Activated CD4-positive, alpha-beta T cell treated with anti-CD3 and anti-CD28 coated beads for 48 hours (primary cell): ENCODE data around the gene ARHGAP27.

Experiments
- DNase-seq: peaks from one replicate; pipeline ENCODE4 v3.0.0-alpha.2; 2020

Gene ARHGAP27

GRCh38 chr17:45430738-45431530 lies 1.7 kb downstream of the ARHGAP27 start:
- DNase-seq: peak; percentile 56

GRCh38 chr17:45430006-45430737 lies 2.5 kb downstream of the ARHGAP27 start:
- DNase-seq: no peak

DNA sequence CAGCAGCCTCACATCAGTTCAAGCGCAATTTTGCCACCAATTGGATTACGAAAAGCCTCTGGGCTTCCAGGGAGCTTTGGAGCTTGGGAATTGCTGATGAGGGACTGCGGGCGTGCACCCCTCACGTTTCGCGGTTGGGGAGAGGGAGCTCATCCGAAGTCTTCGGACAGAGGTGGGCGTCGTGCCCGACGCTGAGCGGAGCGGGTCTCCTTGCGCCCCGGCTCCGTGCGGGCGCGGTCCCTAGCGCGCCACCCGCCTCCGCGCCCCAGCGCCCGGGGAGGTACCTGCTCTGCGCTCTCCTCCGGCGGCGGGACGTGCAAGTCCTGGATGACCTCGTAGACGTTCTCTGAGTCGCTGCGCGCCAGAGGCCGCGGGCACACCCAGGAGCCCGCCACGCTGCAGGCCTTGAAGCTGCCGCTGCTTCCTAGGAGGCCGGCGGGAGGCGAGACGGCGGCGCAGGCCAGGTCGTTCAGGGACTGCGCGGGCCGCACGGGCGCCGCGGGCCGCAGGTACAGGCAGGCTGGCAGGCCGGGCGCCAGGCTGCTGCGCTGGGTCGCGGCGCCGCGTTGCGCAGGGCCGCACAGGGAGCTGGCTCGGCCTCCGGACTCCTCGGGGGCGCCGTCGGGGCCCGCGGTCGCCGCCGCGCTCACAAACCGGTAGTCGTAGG lies 3.2 kb downstream of the ARHGAP27 start:
- DNase-seq: no peak

DNA sequence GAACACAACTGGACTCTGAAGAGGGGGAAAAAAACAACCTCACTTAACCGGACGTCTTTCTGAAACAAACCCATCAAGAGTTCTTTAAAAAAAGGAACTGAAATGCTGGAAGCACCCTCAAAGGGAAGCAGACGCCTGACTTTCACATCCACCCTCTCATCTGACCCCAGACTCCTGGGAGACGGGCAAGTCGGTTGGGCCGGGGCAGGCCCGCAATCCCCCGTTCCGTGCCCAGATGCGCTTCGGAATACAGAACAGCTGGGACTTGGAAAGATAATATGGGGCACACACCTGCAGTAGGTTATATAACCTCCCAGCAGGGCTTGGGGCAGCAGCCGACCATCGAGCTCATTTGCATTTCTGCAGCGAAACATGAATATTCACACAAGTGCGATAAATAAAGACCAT lies 3.7 kb downstream of the ARHGAP27 start:
- DNase-seq: no peak

DNA sequence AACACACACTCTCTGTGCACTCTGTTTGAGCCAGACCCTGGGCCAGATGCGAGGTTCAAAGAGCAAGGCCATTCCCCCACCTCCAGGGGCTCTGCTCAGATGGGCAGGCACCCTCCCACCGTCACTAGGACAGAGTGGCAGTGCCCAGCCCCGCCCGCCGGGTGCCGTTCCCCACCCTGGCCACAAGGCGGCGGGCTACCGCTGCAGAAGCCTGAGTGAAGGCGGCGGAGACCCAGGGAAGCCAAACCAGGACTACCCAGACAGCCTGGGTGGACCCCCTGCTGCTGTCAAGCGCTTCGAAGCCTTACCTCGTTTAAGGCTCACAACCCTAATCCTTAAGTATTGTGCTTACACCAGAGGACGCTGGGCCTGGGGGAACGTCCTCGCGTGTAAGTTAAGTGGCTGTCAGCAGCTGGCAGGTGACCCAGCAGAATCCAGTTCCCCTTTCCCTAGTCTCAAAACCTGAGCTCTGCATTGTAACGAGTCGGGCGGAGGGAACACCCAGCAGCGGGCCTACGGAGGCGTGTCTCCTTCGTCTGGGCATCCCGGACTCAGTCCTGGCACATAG lies 4.5 kb downstream of the ARHGAP27 start:
- peak; percentile 84 for DNase-seq

DNA sequence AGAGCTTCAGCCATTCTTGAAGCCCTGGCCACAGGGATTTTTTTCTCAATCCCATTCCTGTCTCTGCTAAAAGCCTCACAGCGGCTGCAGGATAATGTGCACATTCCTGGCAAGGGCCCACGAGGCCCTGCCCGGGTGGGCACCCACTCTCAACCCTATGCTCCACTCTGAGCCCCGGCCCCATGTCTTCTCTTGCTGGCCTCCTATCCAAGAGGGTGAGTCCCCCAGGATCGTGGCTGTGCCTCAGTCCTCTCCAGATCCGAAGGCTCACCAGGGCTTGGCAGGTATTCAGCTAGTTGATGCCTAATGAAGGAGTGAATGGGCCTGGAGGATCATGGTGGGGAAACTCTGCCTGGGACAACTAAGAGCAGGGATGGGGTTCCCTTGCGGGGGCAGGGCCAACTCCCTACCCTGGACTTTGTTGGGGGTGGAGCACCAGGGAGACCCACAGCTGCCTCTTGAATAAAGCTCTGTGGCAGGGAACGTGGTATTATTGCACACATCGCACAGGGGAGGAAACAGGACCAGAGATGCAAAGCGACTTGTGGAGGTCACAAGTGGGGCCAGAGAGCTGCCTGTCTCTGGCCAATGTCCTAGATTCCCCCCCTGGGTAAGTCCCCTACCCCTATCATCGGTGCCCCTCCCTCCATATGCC lies 5.4 kb downstream of the ARHGAP27 start:
- DNase-seq: no peak

DNA sequence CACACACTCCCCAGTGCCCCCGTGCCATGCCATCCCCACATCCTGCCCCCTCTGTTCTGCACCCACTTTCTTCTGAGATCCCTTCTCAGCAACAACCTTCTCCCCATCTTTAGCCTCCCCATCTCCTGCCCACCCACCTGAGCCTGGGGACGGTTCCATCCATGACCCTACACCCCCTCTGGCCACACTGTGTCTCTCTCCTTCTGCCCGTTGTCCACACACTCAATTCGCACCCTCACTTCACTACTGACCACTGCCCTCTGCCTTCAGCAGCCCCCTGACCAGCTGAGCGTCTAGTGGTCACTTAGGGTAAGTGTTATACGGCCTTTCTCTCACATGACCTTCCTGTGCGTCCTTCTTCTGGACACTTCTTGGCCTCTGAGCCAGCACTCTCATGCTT lies 6.1 kb downstream of the ARHGAP27 start:
- DNase-seq: no peak

DNA sequence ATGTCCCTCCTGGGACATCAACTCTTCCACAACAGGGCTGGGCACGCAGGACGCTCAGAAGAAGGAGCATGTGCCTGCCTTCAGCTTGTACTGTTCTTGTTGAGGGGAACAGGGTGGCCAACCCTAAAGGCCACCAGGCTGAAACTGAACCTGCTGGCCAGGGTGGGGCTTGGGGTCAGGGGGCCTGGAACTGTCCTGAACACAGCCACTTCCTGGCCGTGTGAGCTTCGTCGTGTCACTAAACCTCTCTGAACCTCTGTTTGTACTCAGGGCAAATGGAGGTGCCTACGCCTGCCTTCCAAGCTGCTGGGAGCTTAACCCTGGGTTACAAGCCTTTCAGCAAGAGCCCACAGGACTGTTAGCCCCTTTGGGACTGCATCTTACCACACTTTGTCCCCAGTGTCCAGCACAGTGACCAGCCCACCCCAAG lies 6.7 kb downstream of the ARHGAP27 start:
- DNase-seq: no peak

DNA sequence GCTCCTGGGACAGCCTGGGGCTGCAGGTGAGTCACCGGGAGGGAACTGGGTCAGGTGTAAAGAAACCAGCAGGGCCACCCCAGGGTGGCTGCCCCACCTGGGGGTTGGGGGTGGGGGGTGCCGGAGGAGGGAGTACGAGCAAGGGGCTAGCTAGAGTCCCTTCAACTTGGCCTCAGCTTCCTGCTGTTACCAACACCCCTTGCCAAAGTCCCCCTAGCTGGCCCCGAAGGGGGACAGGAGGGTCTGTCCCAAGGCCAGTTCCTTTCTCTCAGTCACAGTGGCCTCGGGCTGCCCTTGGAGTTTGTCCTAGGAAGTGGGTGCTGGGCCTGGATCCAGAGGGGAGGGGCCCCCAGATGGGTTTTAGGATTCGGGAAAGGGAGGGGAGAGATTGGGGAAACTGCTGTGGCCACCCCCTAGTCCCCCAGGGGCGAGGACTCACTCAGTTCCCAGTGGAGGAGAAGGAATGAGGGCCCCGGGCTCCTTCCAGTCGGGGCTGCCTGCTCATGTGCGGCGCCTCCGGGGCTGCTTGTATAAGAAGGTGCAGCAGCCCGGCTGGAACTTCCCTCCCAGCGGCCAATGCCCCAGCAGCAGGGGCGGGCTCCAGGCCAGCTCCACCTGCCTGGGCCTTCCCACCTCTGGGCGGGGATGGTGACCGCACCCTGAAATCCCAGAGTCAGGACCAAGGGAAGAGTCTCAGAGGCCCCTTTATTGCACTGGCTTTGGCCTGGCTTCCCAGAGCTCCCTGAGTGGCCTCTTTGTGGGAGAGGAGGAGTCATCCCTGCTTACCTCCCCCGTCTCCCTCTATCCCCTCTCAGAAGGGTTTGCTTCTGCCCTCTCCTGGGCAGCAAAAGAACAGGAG lies 7.3 kb downstream of the ARHGAP27 start:
- DNase-seq: no peak

GRCh38 chr17:45424769-45425124 lies 7.9 kb downstream of the ARHGAP27 start:
- DNase-seq: no peak

GRCh38 chr17:45423975-45424335 lies 8.7 kb downstream of the ARHGAP27 start:
- no peak for DNase-seq

GRCh38 chr17:45423304-45423974 lies 9.2 kb downstream of the ARHGAP27 start:
- DNase-seq: no peak

- no peak for DNase-seq
These were observed 17.4 kb downstream of the ARHGAP27 start for GRCh38 chr17:45414990-45415881.

GRCh38 chr17:45413498-45413923 lies 19.2 kb downstream of the ARHGAP27 start:
- no peak for DNase-seq

DNA sequence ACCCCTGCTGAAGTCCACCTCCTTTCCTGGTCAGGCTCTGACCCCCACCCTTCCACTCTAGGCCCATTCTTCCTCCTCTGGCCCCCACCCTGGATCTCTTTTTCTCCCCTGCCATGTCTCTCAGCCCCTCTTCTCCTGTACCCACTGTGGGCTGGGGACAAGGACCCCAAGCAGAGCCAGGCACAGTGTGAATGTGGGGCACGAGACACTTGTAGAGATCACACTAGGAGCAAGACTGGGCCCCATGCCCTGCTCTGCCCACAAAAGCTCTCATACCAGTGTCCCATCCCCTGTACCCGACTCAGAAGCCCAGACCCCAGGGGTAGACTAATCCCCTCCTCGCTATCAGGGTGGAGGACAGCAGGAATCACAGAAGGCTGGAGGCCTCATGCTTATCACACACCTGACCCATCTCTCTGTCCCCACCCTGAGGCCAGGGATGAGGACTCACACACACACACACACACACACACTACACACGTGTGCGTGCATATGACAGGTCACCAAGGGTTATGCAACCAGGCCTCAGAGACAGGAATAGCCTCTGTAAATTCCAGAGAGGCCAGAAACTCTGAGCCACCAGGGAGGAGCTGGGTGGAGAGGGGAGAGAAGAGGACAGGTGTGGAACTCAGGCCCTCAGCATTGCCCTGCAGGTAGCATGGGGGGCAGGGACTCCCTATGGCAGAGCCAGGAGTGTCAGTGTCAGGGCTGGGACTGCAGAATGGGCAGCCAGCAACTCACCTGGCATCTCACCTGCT lies 21.1 kb downstream of the ARHGAP27 start:
- DNase-seq: no peak

DNA sequence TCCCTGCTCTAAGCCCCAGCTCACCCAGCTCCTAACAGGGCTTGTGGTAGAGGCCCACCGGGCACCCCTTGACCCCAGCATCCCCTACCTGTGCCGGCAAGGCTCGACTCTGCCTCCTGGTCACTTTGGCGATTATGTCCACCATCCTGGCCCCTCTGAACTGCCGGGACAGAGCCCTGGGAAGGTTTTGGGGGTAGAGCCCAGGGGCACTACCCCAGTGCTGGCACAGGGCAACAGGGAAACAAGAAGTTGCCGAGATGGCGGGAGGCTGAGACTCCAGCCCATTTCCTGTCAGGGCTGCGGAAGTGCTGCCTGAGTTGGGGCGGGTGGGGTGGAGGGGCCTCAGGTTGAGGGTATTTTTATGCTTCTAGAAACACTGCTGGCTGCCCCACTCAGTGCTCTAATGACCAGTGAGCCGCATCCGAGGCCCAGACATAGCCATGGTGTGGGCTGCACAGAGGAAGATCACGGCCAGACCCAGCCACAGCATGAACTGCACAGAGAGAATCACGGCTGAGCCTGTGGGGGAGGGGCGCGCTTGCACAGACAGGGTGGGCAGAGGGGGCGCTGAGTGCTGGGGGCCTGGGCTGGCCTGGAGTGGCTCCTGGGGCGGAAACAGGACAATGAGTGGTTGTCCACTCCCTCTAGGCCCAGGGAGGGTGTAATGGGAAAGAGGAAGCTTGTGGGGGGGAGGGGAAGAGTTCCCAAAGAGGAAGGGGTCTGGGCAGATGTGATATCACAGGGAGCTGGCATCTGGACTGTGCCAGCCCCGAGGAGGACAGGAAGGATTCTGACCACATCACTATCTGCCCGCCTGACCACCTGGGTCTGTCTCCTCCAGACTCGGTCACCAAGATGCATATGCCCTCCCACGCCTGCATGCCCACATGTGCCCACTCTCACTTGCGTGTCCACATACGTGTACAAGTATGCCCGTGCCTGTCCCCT lies 22.3 kb downstream of the ARHGAP27 start:
- DNase-seq: peak; percentile 71

- no peak for DNase-seq
These were observed 23.0 kb downstream of the ARHGAP27 start for GRCh38 chr17:45409659-45410076.
